ENCODE data around the gene ADRA1B.

DNA sequence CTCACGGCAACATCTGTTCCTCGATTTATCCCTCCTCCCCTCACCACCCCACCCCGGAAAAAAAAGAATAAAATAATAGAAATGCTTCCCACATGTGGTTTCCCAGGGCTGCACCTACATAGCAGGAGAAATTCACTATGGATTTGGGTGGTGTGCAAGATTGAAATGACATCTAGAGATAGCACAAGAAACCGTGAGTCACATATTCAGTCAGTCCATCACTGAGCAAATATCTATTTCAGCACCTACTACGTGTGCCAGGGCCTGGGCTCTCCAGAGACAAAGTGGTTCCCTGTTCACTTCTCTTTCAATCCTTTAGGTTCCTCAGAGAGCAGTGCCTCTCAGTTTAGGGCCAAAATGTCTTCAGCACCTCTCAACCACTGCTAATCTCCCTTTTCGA, 47.7 kb downstream of the ADRA1B start:
- no peak for TF ChIP-seq POLR2A (IDR thresholded peaks at IDR 0.05)
- TF ChIP-seq, protein P1, sequence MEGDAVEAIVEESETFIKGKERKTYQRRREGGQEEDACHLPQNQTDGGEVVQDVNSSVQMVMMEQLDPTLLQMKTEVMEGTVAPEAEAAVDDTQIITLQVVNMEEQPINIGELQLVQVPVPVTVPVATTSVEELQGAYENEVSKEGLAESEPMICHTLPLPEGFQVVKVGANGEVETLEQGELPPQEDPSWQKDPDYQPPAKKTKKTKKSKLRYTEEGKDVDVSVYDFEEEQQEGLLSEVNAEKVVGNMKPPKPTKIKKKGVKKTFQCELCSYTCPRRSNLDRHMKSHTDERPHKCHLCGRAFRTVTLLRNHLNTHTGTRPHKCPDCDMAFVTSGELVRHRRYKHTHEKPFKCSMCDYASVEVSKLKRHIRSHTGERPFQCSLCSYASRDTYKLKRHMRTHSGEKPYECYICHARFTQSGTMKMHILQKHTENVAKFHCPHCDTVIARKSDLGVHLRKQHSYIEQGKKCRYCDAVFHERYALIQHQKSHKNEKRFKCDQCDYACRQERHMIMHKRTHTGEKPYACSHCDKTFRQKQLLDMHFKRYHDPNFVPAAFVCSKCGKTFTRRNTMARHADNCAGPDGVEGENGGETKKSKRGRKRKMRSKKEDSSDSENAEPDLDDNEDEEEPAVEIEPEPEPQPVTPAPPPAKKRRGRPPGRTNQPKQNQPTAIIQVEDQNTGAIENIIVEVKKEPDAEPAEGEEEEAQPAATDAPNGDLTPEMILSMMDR (IDR thresholded peaks at IDR 0.05): no peak

Data from transverse colon (tissue), 3 donors.